A204.1 (cell line): ENCODE measurements around the gene SETD2.

Experiments
- FAIRE-seq: peaks from 2 replicates; lab custom pipeline; 2012; peaks lifted over from hg19 to GRCh38; lab: Jason Lieb, UNC

Gene SETD2

DNA sequence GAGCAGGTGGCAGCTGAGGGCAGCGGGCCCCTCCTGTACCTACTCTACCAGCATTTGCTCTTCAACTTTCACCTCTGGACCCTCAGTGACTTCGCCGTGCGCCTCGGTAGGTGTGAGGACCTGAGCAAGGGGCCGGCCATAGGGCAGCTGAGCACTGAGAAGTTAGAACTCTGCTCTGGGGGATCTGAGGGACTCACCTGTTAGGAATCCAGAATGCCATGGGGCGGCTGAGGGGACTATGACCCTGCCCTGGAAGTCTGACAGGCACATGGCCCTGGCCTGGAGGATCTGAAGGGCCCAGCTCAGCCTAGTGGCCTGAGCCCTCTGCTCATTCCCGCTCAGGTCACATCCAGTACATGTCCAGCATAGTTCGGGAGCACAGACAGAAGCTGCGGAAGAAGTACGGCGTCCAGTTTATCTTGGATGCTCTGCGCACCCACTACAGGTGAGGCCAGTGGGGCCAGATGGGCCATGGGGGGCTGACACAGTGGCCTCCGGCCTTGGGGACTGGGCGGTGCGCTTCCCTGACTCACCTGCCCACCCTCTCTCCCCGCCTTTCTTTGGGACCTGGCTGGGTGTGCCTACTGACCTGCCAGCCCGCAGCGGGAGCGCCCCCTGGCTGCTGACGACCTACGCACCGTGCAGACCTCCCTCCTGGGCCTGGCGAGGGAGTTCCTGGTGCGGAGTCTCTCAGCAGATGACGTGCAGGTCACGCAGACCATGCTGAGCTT is 165.6 kb downstream of the SETD2 start:
- FAIRE-seq, result no peak

DNA sequence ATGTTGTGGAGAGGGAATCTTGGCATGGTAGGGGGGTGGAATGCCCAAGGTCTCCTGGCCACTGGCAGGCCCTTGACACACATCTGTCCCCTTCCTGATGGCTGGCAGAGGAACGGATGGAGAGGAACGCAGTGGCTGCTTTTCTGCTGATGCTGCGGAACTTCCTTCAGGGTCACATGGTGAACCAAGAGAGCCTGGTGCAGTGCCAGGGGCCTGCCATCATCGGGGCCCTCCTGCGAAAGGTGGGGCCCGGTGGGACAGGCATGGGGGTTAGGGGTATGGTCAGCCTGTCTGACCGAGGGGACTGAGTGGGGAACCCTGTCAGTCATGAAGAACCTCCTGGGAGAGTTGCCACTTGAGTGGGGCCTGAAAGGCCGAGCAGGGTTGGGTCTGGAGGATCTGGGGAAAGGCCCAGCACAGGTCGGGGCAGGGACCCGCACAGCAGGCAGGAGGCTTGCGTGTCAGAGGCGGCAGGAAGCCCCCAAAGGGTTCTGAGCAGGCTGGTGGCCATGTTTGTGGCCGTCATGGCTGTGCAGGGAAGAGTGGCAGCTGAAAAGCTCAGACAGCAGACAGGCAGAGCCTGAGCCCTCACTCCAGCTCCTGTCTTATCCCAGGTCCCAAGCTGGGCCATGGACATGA is 166.3 kb downstream of the SETD2 start:
- FAIRE-seq, result no peak

DNA sequence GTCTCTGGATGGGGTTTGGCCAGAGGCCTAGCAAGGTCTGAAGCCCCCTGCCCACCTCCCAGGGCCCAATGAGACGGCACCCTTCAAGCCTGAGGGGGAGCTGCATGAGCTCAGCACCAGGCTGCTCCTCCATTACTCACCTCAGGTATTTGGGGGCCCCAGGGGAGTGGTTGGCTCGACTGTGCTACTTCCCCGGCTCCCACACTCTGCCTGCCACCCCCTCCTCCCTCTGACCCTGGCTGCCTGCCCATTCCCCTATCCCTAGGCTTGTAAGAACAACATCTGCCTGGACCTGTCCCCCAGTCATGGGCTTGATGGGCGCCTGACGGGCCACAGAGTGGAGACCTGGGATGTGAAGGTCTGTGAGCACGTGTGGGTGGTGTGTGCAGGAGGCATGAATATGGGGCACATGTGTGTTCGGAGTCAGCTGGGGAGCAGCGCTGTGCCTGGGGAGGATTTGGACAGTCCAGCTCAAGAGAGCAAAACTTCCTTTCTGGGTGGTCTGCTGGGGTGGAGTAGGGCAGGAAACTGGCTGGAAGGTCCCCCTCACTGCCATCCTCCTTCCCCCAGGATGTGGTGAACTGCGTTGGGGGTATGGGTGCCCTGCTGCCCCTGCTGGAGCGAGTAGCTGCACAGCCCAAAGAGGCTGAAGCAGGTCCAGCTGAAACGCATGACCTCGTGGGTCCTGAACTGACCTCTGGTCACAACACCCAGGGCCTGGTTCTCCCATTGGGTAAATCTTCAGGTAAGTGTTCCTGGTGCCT is 167.0 kb downstream of the SETD2 start:
- FAIRE-seq, result no peak

DNA sequence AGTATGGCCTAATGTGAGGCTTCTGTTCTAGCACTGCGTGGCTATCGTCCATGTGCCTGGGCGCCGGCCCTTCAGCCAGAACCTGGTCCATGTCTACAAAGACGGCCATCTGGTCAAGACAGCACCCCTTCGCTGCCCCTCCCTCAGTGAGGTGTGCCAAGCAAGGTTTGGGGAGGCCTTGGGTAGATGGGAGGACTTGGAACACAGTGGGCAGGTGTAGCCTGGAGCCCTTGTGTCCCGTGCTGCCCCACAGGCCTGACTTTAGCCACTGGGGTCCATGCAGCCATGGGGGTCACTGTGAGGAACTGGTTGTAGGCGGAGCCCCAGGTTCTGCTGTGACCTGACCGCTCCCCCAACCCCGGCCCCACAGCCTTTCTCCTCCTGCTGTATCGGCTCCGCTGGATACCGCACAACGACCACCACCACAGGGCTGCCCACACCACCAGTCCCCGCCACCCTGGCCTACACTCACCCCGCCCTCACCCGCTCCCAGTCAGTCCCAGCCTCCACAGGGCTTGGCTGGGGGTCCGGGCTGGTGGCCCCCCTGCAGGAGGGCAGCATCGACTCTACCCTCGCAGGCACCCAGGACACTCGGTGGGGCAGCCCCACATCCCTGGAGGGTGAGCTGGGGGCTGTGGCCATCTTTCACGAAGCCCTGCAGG is 167.9 kb downstream of the SETD2 start:
- no peak for FAIRE-seq

DNA sequence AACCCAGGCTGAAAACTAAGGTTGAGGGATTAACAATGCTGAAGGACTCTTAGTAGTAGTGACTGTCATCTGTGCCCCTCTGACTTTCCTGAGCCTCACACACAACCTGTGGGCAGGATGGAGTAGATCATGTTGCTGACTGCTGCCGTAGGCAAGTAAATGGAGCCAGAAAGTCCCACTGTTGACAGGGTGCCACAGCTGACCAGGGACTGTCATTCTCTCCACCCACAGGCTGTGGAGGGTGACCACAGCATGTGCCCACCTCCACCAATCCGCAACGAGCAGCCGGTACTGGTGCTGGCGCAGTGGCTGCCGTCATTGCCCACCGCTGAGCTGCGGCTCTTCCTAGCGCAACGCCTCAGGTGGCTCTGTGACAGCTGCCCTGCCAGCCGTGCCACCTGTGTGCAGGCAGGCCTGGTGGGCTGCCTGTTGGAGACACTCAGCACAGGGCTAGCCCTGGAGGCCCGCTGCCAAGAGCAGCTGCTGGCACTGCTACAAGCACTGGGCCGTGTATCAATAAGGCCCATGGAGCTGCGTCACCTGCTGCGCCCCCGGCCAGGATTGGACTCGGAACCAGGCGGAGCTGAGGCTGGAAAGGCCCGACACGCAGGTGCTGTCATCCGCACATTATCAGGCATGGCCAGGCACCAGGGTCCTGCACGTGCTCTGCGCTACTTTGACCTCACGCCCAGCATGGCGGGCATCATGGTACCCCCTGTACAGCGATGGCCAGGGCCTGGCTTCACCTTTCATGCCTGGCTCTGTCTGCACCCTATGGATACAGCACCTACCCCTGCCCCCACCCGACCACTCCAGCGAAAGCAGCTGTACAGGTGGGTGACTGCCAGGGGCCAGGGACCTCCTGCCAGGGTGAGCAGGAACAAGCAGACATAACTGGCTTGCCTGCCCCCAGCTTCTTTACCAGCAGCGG is 168.8 kb downstream of the SETD2 start:
- FAIRE-seq, result no peak

DNA sequence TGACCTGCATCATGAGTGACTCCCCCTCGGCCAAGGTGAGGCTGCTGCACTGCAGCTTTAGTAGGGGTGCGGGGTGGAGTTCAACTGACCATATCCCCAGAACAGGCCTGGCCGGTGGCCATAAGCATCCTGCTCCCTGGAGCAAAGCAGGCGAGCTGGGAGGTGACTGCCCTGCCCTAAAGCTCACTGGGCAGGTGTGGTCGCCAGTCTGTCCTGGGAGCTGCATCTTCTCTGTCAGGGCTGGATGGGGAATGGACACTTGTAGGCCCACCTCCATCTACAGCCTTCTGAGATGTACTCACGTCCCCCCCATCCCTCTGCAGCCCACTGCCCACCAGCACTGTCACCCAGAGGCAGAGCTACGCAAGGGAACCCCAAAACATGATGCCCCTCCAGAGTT is 169.9 kb downstream of the SETD2 start:
- no peak for FAIRE-seq

DNA sequence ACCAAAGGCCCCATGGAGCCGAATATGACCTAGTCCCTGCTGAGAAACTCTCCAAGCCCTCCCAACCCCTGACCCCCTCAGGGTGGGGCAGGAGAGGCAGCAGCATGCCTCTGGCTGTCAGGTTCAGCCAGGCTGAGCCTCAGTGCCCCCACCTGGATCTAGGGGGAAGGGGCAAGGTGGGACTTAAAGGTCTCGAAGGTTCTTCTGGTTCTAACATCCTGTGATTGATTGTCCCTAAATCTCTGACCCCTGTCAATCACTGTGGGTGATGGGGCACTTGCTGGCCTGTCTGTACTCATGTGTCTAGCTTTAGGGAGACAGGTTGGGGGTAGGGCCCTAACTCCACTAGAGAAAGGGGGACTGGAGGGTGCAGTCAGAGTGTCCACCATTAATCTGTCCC is 170.6 kb downstream of the SETD2 start:
- no peak for FAIRE-seq

DNA sequence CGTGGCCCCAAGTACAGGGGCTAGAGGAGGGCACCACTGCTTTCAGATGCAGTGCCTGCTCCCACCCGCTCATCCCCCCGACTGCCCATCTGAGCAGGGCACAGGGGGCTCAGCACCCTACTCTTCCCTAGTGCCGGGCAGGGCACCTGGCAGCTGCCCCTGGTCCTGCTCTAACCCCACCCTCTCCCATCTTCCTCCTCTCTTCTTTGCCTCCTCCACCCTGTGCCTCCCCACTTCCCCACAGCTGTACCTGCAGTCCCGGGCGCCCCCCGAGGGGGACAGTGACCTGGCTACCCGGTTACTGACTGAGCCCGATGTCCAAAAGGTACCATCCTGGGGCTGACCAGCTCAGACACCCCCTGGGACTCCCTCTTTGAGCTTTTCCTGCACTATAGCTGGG is 171.7 kb downstream of the SETD2 start:
- FAIRE-seq, result no peak

DNA sequence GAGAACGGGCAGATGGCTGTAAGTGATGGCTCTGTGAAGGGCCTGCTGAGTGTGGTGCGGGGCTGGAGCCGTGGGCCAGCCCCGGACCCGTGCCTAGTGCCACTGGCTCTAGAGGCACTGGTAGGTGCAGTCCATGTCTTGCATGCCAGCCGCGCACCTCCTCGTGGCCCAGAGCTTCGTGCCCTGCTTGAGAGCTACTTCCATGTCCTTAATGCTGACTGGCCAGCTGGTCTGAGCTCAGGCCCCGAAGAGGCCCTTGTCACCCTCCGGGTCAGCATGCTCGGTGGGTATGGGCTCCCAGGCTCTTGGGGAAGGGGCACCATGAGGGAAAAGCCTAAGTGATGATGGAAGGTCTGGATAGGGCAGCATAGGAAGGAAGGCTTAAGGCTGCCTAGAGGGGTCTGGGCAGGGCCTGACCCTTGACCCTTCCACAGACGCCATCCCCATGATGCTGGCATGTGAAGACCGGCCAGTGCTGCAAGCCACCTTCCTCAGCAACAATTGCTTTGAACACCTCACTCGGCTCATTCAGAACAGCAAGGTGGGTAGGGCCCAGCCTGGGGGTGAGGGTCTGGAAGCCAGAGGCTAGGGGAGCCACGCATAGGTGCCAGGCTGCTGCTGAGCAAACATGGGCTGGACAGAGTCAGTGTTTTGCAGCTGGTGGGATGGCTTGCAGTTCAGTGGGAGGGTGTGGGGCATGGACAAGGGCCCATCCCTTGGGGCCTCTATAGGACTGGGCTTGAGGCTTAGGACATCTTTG is 172.3 kb downstream of the SETD2 start:
- FAIRE-seq, result no peak

DNA sequence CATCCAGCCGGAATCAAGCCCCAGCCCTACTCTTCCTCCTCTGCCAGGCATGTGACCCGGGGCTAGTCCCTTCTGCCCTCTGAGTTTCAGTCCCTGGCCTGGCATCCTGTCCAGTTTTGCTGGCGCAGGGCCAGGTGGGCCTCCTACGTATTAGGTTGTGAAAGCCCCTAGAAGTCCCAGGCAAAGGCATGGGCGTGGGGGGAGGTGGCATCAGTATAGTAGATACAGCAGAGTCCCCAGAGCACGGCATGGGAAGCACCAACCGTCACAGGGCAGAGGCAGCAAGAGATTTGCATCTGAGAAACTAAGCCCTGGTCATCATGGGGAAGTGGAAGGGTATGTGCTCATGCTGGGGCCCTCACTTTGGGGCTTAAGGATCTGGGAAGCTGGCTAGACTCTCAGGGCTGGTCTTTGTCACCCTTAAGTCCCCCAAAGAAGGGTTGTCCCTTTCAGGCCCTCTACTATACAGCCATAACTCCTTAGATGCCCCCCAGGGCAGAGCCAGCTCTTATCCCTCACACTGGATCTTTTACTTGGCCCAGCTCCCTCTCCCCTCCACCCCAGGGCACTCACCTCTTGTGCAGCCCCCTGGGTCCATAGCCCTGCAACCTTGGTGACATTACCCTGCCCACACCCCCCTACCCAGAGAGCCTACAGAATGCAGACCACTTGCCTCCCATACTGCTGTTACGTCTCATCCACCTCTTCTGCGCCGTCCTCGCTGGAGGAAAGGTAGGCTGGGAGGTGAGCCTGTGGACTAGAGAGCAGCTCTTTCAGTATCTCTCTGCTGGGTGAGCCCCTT is 173.1 kb downstream of the SETD2 start:
- FAIRE-seq, result no peak

DNA sequence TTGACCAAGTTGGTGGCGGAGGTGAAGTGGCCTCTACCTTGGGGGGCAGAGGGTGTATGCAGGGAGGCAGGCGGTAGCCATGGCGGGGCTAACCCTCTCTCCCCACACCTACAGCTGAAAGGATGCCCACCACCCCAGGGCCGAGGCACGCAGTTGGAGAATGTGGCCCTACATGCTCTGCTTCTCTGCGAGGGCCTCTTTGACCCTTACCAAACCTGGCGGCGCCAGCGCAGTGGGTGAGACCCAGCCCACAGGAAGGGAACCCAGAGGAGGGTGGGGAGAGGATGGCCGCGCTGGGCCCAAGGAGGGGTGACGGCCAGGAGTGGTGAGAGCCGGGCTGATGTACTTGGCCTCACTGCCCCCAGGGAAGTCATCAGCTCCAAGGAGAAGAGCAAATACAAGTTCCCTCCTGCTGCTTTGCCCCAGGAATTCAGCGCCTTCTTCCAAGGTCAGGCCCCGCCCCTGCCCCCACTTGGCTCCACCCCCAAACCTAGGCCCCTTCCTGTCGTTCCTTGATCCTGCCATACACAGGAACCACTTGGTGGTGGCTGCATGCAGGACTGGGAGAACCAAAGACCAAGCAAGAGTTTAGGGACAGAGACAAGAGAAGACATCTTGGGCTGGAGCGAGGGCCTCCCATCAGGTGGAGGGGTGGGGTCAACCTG is 174.6 kb downstream of the SETD2 start:
- no peak for FAIRE-seq

DNA sequence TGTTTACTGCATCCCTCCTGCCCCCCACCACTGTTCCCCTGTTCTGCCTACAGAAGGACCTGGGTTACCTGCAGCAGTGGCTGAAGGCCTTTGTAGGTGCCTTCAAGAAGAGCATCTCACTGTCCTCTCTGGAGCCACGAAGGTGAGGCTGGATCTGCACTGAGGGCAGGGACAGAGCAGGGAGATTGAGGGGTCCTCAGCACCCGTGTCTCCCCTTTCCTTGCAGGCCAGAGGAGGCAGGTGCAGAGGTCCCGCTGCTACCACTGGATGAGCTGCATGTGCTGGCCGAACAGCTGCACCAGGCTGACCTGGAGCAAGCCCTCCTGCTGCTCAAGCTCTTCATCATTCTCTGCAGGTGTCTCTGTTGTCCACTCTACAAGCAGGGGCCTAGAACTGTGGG is 175.3 kb downstream of the SETD2 start:
- no peak for FAIRE-seq

DNA sequence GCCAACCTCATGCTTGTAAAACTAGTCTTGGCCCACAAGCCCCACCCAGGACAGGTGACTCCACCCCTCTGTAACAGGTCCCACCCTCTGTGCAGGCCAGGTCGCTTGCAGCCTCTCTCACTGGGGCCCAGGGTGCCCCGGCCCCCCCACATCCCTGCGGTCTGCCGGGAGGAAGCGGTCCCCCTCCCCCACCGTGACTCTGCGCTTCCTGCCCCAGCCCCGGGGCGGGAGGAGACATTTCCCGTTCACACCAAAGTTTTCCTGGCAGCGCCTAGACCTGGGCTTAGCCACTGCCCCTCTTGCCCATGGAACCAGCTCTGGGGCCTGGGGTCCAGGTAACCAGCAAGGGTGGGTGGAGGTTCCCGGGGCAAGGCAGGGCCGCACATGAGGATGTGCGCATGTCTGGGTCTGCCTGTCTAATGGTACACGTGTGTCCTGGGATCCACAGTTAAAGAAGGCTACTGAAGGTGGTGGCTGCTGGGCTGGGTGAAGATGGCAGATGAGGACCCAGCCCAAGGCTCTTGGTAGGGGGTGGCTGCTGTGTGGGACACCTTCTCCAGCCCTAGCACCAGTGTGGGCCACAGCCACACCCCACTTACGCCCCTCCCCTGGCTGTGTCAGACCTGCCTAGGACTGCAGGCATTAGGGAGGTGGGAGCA is 176.0 kb downstream of the SETD2 start:
- FAIRE-seq, result no peak

DNA sequence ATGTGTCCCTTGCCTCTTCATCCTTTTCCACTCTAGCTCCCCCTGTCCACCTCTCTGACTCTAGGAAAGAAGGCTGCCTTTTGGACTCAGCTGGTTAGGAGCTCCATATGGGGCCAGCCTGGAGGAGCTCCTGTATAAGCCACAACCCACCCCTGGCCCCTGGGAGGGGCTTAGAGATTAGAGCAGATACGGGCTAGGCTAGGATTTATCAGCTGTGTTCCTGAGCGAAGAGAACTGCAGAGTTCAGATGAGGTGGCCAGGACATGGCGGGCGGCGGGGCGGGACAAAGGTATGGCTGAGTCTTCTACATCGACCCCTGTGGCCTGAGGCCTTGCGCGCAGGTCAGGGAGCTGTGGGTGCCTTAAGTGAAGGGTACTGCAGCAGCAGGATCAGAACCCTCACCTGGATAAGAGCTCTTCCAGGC is 176.6 kb downstream of the SETD2 start:
- FAIRE-seq, result no peak

DNA sequence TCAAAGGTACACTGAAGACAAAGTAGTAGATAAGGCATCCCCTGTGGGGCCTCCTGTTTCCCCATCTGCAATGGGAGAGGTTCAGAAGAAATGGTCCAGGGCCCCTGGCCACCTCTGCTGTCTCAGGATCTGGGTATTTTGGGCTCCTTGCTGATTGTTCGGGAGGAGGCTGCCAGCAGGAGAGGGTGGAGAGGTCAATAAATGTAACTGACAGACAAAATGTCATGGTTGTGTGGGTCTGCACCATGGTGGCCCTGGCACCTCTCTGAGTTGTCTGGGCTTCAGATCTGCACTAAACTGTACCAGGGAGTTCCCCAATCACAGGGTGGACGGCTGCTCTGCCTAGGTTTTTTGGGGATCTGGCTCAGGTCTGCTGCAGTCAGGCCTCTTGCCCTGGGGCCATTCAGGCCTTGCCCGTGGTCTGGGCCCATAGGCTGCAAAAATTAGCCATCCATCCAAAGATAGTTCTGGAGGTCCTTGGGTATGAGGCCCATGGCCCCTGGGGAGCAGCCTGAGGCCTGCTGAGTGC is 177.1 kb downstream of the SETD2 start:
- FAIRE-seq, result no peak

DNA sequence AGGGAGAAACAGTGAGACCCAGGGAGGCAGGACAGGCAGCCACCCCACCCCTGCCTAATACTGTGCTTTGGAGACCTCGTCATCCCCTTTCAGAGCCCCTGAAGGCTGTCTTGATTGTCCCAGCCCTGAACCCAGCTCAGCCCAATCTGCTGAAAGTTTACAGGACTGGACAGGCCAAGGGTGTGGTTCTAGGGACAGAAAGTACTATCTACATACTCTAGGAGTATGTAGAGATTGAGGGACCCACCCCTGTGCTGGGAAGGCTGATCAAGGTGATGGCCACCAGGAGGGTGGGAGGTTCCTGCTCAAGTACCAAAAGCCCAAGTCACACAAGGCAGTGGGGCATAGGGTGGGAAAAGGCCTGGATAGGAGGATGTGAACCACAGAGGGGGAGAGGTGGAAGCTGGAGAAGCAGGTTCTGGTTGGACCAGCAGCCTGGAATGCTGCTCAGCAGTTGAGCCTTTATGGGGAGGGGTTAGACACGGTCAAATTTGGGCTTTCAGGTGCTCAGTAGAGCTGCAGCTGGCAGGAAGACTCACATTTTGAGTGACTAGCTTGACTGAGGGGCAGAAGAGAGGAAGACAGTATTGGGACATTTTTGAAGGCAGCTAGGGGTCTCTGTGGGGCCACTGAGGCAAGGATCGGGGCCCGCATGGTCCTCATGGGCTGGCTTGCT is 177.7 kb downstream of the SETD2 start:
- no peak for FAIRE-seq

DNA sequence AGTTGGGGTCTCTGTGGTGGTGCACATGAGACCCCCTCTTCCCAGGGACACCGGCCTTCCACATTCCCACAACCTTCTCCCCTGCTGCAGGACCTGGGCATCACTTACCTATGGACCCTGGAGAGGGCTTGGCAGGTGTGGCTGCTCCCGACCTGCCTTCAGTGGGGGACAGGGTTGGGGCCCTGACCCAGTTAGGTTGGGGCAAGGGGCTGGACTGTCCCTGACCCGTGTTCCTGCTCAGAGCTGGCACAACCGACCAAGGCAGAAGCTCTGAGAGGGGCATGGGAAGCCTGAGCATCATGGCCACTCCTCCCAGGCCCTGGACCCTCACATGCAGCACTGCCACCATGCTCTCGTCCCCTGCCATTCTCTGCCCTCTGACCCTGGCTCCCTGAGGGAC is 178.3 kb downstream of the SETD2 start:
- FAIRE-seq, result no peak
